ENCODE results near the gene NOTCH4.

Gene NOTCH4

DNA sequence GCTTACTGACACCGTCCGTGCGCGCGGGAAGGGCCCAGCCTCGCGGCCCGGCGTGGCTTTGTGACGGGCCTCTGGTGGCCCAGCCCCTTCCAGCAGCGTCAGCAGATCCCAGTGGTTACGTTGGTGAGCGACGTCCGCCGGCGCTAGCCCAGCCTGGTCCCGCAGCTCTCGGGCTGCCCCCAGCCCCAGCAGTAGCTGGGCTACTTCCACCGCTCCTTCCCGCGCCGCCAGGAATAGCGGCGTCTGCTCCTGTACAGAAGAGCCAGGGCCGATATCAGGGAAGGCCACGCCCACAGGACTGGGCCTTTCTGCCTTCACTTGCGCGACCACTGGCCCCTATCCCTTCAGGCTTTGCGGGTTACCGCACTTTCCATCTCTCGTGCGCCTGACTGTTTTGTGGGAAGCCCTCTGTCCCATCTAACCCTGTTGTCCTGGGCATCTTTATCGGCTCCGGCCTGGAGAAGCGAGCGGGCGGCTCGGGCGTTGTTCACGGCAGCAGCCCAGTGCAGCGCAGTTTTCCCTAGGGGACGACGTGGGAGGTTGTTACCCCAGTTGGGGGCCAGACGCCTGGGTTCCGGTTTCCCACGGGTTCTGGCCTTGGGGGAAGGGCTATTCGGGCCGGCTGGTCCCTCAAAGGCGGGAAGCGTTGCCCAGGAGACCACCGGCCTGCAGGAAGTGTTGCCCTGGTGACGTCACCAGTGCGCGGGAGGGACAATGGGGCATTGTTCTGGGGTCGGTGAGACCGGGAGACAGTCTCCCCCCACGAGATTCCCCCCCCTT is 27.8 kb downstream of the NOTCH4 start (continued):
- TF ChIP-seq, protein P1, sequence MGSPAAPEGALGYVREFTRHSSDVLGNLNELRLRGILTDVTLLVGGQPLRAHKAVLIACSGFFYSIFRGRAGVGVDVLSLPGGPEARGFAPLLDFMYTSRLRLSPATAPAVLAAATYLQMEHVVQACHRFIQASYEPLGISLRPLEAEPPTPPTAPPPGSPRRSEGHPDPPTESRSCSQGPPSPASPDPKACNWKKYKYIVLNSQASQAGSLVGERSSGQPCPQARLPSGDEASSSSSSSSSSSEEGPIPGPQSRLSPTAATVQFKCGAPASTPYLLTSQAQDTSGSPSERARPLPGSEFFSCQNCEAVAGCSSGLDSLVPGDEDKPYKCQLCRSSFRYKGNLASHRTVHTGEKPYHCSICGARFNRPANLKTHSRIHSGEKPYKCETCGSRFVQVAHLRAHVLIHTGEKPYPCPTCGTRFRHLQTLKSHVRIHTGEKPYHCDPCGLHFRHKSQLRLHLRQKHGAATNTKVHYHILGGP (tag by site-specific recombination; IDR thresholded peaks at IDR 0.05): no peak
- no peak for TF ChIP-seq ZNF510 (tag by site-specific recombination; IDR thresholded peaks at IDR 0.05; ENCODE audit: insufficient replicate concordance)
- TF ChIP-seq ZBTB7A (tag by site-specific recombination; IDR thresholded peaks at IDR 0.05; ENCODE audit: low read depth): peak; percentile 69; the same call in 1 of the 2 replicates
- TF ChIP-seq ZNF426 (tag by site-specific recombination; IDR thresholded peaks at IDR 0.05): no peak
- no peak for TF ChIP-seq TRIM28 (IDR thresholded peaks at IDR 0.05; ENCODE audit: borderline replicate concordance, low read length)
- no peak for TF ChIP-seq SCRT1 (tag by site-specific recombination; IDR thresholded peaks at IDR 0.05; ENCODE audit: borderline replicate concordance)
- peak; percentile 87 for TF ChIP-seq ZFHX2 (tag by site-specific recombination; conservative IDR thresholded peaks at IDR 0.05)
- peak; percentile 63; the same call in 1 of the 2 replicates for TF ChIP-seq ZSCAN16 (tag by site-specific recombination; IDR thresholded peaks at IDR 0.05)
- peak; percentile 98 for TF ChIP-seq PATZ1 (tag by site-specific recombination; IDR thresholded peaks at IDR 0.05)
- TF ChIP-seq, protein P2, sequence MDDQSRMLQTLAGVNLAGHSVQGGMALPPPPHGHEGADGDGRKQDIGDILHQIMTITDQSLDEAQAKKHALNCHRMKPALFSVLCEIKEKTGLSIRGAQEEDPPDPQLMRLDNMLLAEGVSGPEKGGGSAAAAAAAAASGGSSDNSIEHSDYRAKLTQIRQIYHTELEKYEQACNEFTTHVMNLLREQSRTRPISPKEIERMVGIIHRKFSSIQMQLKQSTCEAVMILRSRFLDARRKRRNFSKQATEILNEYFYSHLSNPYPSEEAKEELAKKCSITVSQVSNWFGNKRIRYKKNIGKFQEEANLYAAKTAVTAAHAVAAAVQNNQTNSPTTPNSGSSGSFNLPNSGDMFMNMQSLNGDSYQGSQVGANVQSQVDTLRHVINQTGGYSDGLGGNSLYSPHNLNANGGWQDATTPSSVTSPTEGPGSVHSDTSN (CRISPR knock-in tag; IDR thresholded peaks at IDR 0.05): peak; percentile 77; the same call in 1 of the 2 replicates
- no peak for TF ChIP-seq ZNF48 (tag by site-specific recombination; IDR thresholded peaks at IDR 0.05)
- TF ChIP-seq ZNF514 (tag by site-specific recombination; IDR thresholded peaks at IDR 0.05): no peak
- peak; percentile 81; the same call in 1 of the 2 replicates for TF ChIP-seq ZBTB8A (tag by site-specific recombination; IDR thresholded peaks at IDR 0.05)
- peak; percentile 28 for TF ChIP-seq KLF17 (tag by site-specific recombination; IDR thresholded peaks at IDR 0.05)
- TF ChIP-seq ZNF10 (tag by site-specific recombination; IDR thresholded peaks at IDR 0.05): no peak
- TF ChIP-seq OSR2 (tag by site-specific recombination; IDR thresholded peaks at IDR 0.05): peak; percentile 90
- peak; percentile 94 for TF ChIP-seq ZNF2 (tag by site-specific recombination; IDR thresholded peaks at IDR 0.05)
- TF ChIP-seq, protein P3, sequence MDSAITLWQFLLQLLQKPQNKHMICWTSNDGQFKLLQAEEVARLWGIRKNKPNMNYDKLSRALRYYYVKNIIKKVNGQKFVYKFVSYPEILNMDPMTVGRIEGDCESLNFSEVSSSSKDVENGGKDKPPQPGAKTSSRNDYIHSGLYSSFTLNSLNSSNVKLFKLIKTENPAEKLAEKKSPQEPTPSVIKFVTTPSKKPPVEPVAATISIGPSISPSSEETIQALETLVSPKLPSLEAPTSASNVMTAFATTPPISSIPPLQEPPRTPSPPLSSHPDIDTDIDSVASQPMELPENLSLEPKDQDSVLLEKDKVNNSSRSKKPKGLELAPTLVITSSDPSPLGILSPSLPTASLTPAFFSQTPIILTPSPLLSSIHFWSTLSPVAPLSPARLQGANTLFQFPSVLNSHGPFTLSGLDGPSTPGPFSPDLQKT (IDR thresholded peaks at IDR 0.05; ENCODE audit: borderline replicate concordance, low read depth, low read length): no peak
- TF ChIP-seq ZNF558 (tag by site-specific recombination; IDR thresholded peaks at IDR 0.05): no peak
- TF ChIP-seq, protein P4, sequence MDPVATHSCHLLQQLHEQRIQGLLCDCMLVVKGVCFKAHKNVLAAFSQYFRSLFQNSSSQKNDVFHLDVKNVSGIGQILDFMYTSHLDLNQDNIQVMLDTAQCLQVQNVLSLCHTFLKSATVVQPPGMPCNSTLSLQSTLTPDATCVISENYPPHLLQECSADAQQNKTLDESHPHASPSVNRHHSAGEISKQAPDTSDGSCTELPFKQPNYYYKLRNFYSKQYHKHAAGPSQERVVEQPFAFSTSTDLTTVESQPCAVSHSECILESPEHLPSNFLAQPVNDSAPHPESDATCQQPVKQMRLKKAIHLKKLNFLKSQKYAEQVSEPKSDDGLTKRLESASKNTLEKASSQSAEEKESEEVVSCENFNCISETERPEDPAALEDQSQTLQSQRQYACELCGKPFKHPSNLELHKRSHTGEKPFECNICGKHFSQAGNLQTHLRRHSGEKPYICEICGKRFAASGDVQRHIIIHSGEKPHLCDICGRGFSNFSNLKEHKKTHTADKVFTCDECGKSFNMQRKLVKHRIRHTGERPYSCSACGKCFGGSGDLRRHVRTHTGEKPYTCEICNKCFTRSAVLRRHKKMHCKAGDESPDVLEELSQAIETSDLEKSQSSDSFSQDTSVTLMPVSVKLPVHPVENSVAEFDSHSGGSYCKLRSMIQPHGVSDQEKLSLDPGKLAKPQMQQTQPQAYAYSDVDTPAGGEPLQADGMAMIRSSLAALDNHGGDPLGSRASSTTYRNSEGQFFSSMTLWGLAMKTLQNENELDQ (tag by site-specific recombination; IDR thresholded peaks at IDR 0.05; ENCODE audit: low read depth): no peak
- TF ChIP-seq ZNF768 (tag by site-specific recombination; IDR thresholded peaks at IDR 0.05): no peak; the same call in 1 of the 2 replicates
- TF ChIP-seq ZNF530 (tag by site-specific recombination; IDR thresholded peaks at IDR 0.05; ENCODE audit: low read depth): no peak
- peak; percentile 27; the same call in 1 of the 2 replicates for TF ChIP-seq ZNF449 (tag by site-specific recombination; IDR thresholded peaks at IDR 0.05)
- TF ChIP-seq PRDM10 (tag by site-specific recombination; IDR thresholded peaks at IDR 0.05): peak; percentile 32

Data from HEK293 (cell line).